ENCODE results near the gene CCDC190. TPM values are rescaled to one million over a fixed set of nuclear protein-coding genes. Genes with fewer than 3 reads are reported as not detected.

CCDC190 gene
- total and polyA plus RNA-seq, 2 of the 8 experiments (the other 6 are each of a cell fraction or from before 2014, with no cell fraction given), result not detected

GRCh38 chr1:162851341-162851740 lies 9.6 kb downstream of the CCDC190 start:
- no peaks in the 10 kb centered on the region for H3K27me3 ChIP-seq (replicated peaks in 1 of 4; ENCODE audit: control insufficient read depth in 3 of 4, extremely low read depth in 1 of 4, insufficient read depth in 3 of 4, low read length in 3 of 4)
- H2BK12ac ChIP-seq (ENCODE audit: low read depth, low read length), result no peak overlapping the region
- no peak overlapping the region for H3K4me2 ChIP-seq (ENCODE audit: insufficient read depth in 1 of 2, low read depth in 2 of 2, low read length in 2 of 2)
- H3K27ac ChIP-seq (ENCODE audit: low read depth, low read length), result no peak overlapping the region
- POLR2A ChIA-PET (ENCODE audit: partially characterized antibody), result interaction anchor here (1.1 kb wide), 1 partner anchor 466 kb away, joined by 3 read pairs; no protein-coding TSS in a partner anchor
- H3K4me3 ChIP-seq (ENCODE audit: extremely low read depth in 1 of 4, insufficient read depth in 2 of 4, low read depth in 3 of 4, low read length in 4 of 4), result no peak overlapping the region
- H3K79me2 ChIP-seq (ENCODE audit: control insufficient read depth in 1 of 2, insufficient read depth in 2 of 2, low read length in 2 of 2), result no peaks in the 10 kb centered on the region
- no peaks in the 10 kb centered on the region for H3K4me1 ChIP-seq (replicated peaks in 1 of 4; ENCODE audit: control insufficient read depth in 3 of 4, insufficient read depth in 4 of 4, low read length in 3 of 4)
- no peak overlapping the region for H2BK15ac ChIP-seq (ENCODE audit: low read length)
- no peak overlapping the region for H3K23ac ChIP-seq (ENCODE audit: insufficient read length)
- no peak overlapping the region for H2BK5ac ChIP-seq (ENCODE audit: low read depth, low read length)
- no peak overlapping the region for H2AK5ac ChIP-seq (ENCODE audit: low read depth, low read length)
- no peak overlapping the region for H4K5ac ChIP-seq (ENCODE audit: insufficient read length, low read depth, low read length)
- CTCF ChIA-PET (ENCODE audit: partially characterized antibody), result interaction anchor here (0.9 to 1.3 kb wide), 3 partner anchors 110 to 464 kb away, joined by 3 to 6 read pairs (median 3); no protein-coding TSS in a partner anchor
- H3K79me1 ChIP-seq (ENCODE audit: low read depth, low read length), result no peaks in the 10 kb centered on the region
- no peak overlapping the region for H3K14ac ChIP-seq (ENCODE audit: insufficient read length)
- H3K18ac ChIP-seq (ENCODE audit: extremely low read depth, low read length), result no peak overlapping the region
- 92% methylated on average over 1 of the region's 1 CpG; no CpG with 5 or more reads in 1 of the 2 experiments for WGBS, 2 experiments (ENCODE audit: extremely low coverage in 1 of 2, insufficient coverage in 1 of 2, insufficient read length in 1 of 2, insufficient replicate concordance in 2 of 2, low coverage in 1 of 2, low lambda C conversion rate in 2 of 2, missing lambda C conversion rate in 1 of 2)
- H3K56ac ChIP-seq (replicated peaks; ENCODE audit: insufficient read length, low read depth, low read length), result no peak overlapping the region
- no peaks in the 10 kb centered on the region for H3K23me2 ChIP-seq (ENCODE audit: low read depth, low read length)
- no peaks in the 10 kb centered on the region for H4K20me1 ChIP-seq (replicated peaks in 1 of 2; ENCODE audit: control insufficient read depth in 1 of 2, insufficient read depth in 2 of 2, low read length in 2 of 2)
- H3K36me3 ChIP-seq (ENCODE audit: control insufficient read depth in 2 of 4, insufficient read depth in 4 of 4, low read length in 3 of 4), result no peaks in the 10 kb centered on the region
- H3K9me3 ChIP-seq (ENCODE audit: insufficient read depth in 2 of 2, low read depth in 1 of 2, low read length in 1 of 2), result no peaks in the 10 kb centered on the region
- H4K91ac ChIP-seq (replicated peaks; ENCODE audit: insufficient read length, low read length), result no peak overlapping the region
- H3K4ac ChIP-seq (replicated peaks; ENCODE audit: insufficient read length, low read depth, low read length), result no peak overlapping the region
- no peak overlapping the region for H4K8ac ChIP-seq (ENCODE audit: extremely low read depth, insufficient read depth, low read length)
- no peak overlapping the region for H2AFZ ChIP-seq (ENCODE audit: low read length)
- no peak overlapping the region for H2BK20ac ChIP-seq (ENCODE audit: low read length)
- DNase-seq (ENCODE audit: low read depth in 1 of 2, low spot score in 2 of 2) (no peak), FAIRE-seq (no peak)
- H3K9ac ChIP-seq (replicated peaks in 1 of 4; ENCODE audit: extremely low read depth in 1 of 4, low read depth in 3 of 4, low read length in 3 of 4), result no peak overlapping the region
- no peak overlapping the region for H2BK120ac ChIP-seq (replicated peaks; ENCODE audit: low read depth, low read length)
- TF ChIP-seq EGR1 (IDR thresholded peaks at IDR 0.05; ENCODE audit: borderline replicate concordance, low read depth, low read length), result no peak
- no peak for TF ChIP-seq TAF1 (IDR thresholded peaks at IDR 0.05; ENCODE audit: low read depth, low read length)
- no peak for TF ChIP-seq SP2 (IDR thresholded peaks at IDR 0.05; ENCODE audit: low read length)
- no peak for TF ChIP-seq BCL11A (IDR thresholded peaks at IDR 0.05; ENCODE audit: low read depth in 2 of 2, low read length in 2 of 2)
- TF ChIP-seq CEBPB (IDR thresholded peaks at IDR 0.05; ENCODE audit: low read depth, low read length), result no peak
- no peak for TF ChIP-seq ASH2L (IDR thresholded peaks at IDR 0.05; ENCODE audit: low read length)
- TF ChIP-seq, protein P1, sequence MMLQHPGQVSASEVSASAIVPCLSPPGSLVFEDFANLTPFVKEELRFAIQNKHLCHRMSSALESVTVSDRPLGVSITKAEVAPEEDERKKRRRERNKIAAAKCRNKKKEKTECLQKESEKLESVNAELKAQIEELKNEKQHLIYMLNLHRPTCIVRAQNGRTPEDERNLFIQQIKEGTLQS (IDR thresholded peaks at IDR 0.05; ENCODE audit: insufficient read depth, low read depth, low read length), result no peak
- no peak for TF ChIP-seq SRF (IDR thresholded peaks at IDR 0.05; ENCODE audit: low read depth, low read length)
- TF ChIP-seq FOSL1 (IDR thresholded peaks at IDR 0.05; ENCODE audit: insufficient read depth, low read depth, low read length), result no peak
- TF ChIP-seq GABPA (IDR thresholded peaks at IDR 0.05; ENCODE audit: borderline replicate concordance, insufficient read depth, low read length), result no peak
- no peak for TF ChIP-seq GTF2F1 (IDR thresholded peaks at IDR 0.05; ENCODE audit: borderline replicate concordance, low read depth, low read length)
- TF ChIP-seq SP4 (IDR thresholded peaks at IDR 0.05; ENCODE audit: low read length), result no peak
- TF ChIP-seq JUN (IDR thresholded peaks at IDR 0.05; ENCODE audit: low read depth, low read length), result no peak
- no peak for TF ChIP-seq CBX5 (IDR thresholded peaks at IDR 0.05; ENCODE audit: low read depth, low read length)
- TF ChIP-seq NANOG (IDR thresholded peaks at IDR 0.05; ENCODE audit: insufficient read depth, low read depth, low read length, poor library complexity, severe bottlenecking), result no peak
- no peak for TF ChIP-seq YY1 (IDR thresholded peaks at IDR 0.05; ENCODE audit: low read depth, low read length)
